CD4-positive, alpha-beta T cell (primary cell): ENCODE results near the gene ADAM23. TPM values are rescaled to one million over a fixed set of nuclear protein-coding genes. Genes with fewer than 3 reads are reported as not detected.

Source experiments
- ATAC-seq: fragments of 200-7000 bp; cut with Tn5 transposase; one replicate; pipeline ENCODE4 v1.10.0; 2022; ENCODE audit warnings: mild to moderate bottlenecking; ENCODE audit not compliant: poor library complexity
- CTCF ChIA-PET: fragments of 350-600 bp; sonication (Branson Sonifier 250); formaldehyde crosslinking; loops from one replicate; lab custom pipeline; 2021; ENCODE audit warnings: antibody characterized with exemption, inconsistent platforms; lab: Charles Lee
- POLR2A ChIA-PET: fragments of 350-600 bp; sonication (Branson Sonifier 250); formaldehyde crosslinking; loops from one replicate; lab custom pipeline; 2021; ENCODE audit warnings: antibody characterized with exemption, inconsistent platforms; lab: Charles Lee
- DNase-seq, 14 experiments: peaks; one replicate each; pipeline ENCODE4 v3.0.0-alpha.2; 2013 to 2020; ENCODE audit warnings: mixed read lengths in 2 of 14
- H3K27ac ChIP-seq, 2 donors: one replicate each; pipeline versions ENCODE4 v1.5.1 to v1.7.0; 2013; ENCODE audit warnings: low read length in 2 of 2, low read depth in 1 of 2, mild to moderate bottlenecking in 1 of 2
- H3K27me3 ChIP-seq, 2 experiments: 1 replicate in 1 of 2; 2 replicates in 1 of 2; pipeline versions ENCODE4 v1.6.1 to v1.7.0; 2013; ENCODE audit warnings: low read length in 2 of 2, control low read depth in 1 of 2, mild to moderate bottlenecking in 1 of 2, moderate library complexity in 1 of 2; ENCODE audit not compliant: insufficient read depth in 2 of 2, control insufficient read depth in 1 of 2
- H3K36me3 ChIP-seq: one replicate; pipeline ENCODE4 v1.6.1; 2013; ENCODE audit warnings: low read length, control low read depth; ENCODE audit not compliant: insufficient read depth
- H3K4me1 ChIP-seq: one replicate; pipeline ENCODE4 v1.6.1; 2013; ENCODE audit warnings: low read length, control low read depth; ENCODE audit not compliant: insufficient read depth
- H3K4me3 ChIP-seq: one replicate; pipeline ENCODE4 v1.5.1; 2013; ENCODE audit warnings: mild to moderate bottlenecking, low read length, moderate library complexity
- H3K9me3 ChIP-seq, 2 experiments: 1 replicate in 1 of 2; 2 replicates in 1 of 2; pipeline versions ENCODE4 v1.6.1 to v1.7.0; 2013; ENCODE audit warnings: low read length in 2 of 2, mild to moderate bottlenecking in 2 of 2, control low read depth in 1 of 2, moderate library complexity in 1 of 2; ENCODE audit not compliant: control insufficient read depth in 1 of 2, insufficient read depth in 1 of 2
- H3K27ac Mint-ChIP-seq: one replicate; pipeline ENCODE4 v1.8.0; 2020; ENCODE audit warnings: mixed read lengths
- H3K27me3 Mint-ChIP-seq: one replicate; pipeline ENCODE4 v1.8.0; 2021; ENCODE audit warnings: mixed read lengths
- H3K36me3 Mint-ChIP-seq: one replicate; pipeline ENCODE4 v1.8.0; 2021; ENCODE audit warnings: low read depth, mixed read lengths
- H3K4me1 Mint-ChIP-seq: one replicate; pipeline ENCODE4 v1.8.0; 2021; ENCODE audit warnings: low read depth, mixed read lengths
- H3K4me3 Mint-ChIP-seq: one replicate; pipeline ENCODE4 v1.8.0; 2020; ENCODE audit warnings: mild to moderate bottlenecking, mixed read lengths
- H3K9me3 Mint-ChIP-seq: one replicate; pipeline ENCODE4 v1.8.0; 2020; ENCODE audit warnings: mixed read lengths
- intact Hi-C, 2 experiments: fragments of 100-400 bp; cut with DNase I in 1 of 2; cut with micrococcal nuclease in 1 of 2; formaldehyde crosslinking; loops; one replicate each; pipeline versions ENCODE4 v1.15.1 to v1.9.0; 2023 to 2025; cut with DNase I, micrococcal nuclease
- total RNA-seq, 174 experiments: library from RNA in 2 of 174; stranded (reverse) in 2 of 174; gene quantifications; one replicate each; pipeline ENCODE4 v1.2.3 and lab custom pipeline; 2021 to 2026
- TF ChIP-seq, protein P1 (sequence below): fragments of 200-600 bp; IDR thresholded peaks from one replicate; pipeline ENCODE4 v1.8.0; 2022; ENCODE audit warnings: antibody characterized with exemption, mild to moderate bottlenecking

The ADAM23 gene
- total RNA-seq, 2 experiments from 2014 or later = 6.3 to 7.7 TPM

DNA sequence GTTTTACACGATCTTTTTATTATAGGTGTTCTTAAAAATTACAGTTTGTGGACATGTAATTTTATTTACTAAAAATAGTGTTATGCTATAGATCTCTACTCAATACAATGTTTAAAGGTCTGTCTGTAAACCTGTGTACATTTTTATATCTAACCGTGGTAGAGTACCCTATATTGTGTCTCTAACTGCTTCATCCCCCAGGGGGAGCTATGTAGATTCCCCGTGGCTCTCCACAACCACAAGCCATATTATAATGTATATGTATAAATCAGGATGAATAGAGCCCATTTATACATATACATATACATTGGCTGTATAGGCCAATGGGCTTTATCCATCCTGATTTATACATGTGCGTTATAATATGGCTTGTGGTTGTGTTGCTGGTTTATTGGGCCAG is 59.4 kb downstream of the ADAM23 start:
- H3K27ac Mint-ChIP-seq = no peak overlapping the region
- Histone ChIP-seq H3K9me3 (no peaks in the 10 kb centered on the region), H3K27ac (no peak overlapping the region), H3K4me1 (no peaks in the 10 kb centered on the region), H3K27me3 (no peaks in the 10 kb centered on the region), H3K36me3 (no peaks in the 10 kb centered on the region), H3K4me3 (no peak overlapping the region)
- intact Hi-C loops = no loop called here
- no peaks in the 10 kb centered on the region for H3K9me3 Mint-ChIP-seq
- H3K27me3 Mint-ChIP-seq = no peaks in the 10 kb centered on the region
- peaks cover 6% of the 10 kb centered on the region for H3K4me1 Mint-ChIP-seq
- DNase-seq (no peak), ATAC-seq (peak; percentile 61)
- no peaks in the 10 kb centered on the region for H3K36me3 Mint-ChIP-seq
- POLR2A ChIA-PET = no interaction called here
- TF ChIP-seq, protein P1, sequence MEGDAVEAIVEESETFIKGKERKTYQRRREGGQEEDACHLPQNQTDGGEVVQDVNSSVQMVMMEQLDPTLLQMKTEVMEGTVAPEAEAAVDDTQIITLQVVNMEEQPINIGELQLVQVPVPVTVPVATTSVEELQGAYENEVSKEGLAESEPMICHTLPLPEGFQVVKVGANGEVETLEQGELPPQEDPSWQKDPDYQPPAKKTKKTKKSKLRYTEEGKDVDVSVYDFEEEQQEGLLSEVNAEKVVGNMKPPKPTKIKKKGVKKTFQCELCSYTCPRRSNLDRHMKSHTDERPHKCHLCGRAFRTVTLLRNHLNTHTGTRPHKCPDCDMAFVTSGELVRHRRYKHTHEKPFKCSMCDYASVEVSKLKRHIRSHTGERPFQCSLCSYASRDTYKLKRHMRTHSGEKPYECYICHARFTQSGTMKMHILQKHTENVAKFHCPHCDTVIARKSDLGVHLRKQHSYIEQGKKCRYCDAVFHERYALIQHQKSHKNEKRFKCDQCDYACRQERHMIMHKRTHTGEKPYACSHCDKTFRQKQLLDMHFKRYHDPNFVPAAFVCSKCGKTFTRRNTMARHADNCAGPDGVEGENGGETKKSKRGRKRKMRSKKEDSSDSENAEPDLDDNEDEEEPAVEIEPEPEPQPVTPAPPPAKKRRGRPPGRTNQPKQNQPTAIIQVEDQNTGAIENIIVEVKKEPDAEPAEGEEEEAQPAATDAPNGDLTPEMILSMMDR = peak; percentile 21
- H3K4me3 Mint-ChIP-seq = no peak overlapping the region
- CTCF ChIA-PET = interaction anchor here (0.6 kb wide), 1 partner anchor 123 kb away, joined by 3 read pairs; no protein-coding TSS in a partner anchor

DNA sequence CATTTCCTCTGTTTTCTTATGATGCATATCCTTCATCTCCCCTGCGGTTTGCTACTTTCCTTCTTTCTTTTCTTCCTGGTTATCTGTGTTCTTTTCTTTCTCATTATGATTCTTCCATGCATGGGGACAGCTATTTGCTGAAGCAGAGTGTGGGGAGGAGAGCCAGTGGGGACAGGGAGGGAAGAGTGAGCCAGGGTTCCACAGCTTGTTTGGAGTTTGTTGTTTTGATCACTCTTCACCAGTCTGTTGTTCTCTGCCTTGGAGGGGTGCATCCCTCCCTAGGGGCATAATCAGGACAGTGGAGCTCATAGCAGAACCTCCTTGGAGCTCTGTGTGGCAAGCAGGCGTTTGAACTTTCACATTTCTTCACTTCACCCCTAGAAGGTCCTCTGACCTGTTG is 68.0 kb downstream of the ADAM23 start:
- Histone ChIP-seq H3K27ac (no peak overlapping the region), H3K4me1 (no peaks in the 10 kb centered on the region), H3K36me3 (no peaks in the 10 kb centered on the region), H3K9me3 (no peaks in the 10 kb centered on the region), H3K27me3 (no peaks in the 10 kb centered on the region), H3K4me3 (no peak overlapping the region)
- ATAC-seq (no peak), DNase-seq (no peak)
- ChIA-PET CTCF (no interaction called here), POLR2A (no interaction called here)
- intact Hi-C loops = no loop called here
- Mint-ChIP-seq H3K27ac (no peak overlapping the region), H3K36me3 (no peaks in the 10 kb centered on the region), H3K4me1 (peaks cover 16% of the 10 kb centered on the region), H3K27me3 (peaks cover 7% of the 10 kb centered on the region), H3K9me3 (no peaks in the 10 kb centered on the region), H3K4me3 (no peak overlapping the region)
- TF ChIP-seq, protein P1 = no peak

DNA sequence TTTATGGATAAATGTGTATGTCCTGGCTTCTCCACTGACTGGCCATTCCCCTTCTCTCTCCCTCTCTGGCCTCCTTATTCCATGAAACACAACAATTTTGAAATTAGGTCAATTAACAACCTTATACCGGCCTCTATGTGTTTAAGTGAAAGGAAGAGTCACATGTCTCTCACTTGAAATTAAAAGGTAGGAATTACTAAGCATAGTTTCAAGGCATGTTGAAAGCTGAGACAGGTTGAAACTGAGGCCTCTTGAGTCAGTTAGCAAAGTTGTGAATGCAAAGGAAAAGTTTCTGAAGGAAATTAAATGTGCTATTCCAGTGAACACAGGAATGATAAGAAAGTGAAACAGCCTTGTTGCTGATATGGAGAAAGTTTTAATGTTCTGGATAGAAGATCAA is 69.7 kb downstream of the ADAM23 start:
- Histone ChIP-seq H3K4me1 (no peaks in the 10 kb centered on the region), H3K9me3 (no peaks in the 10 kb centered on the region), H3K27ac (no peak overlapping the region), H3K36me3 (no peaks in the 10 kb centered on the region), H3K4me3 (no peak overlapping the region), H3K27me3 (no peaks in the 10 kb centered on the region)
- Mint-ChIP-seq H3K27ac (no peak overlapping the region), H3K4me3 (no peak overlapping the region), H3K27me3 (peaks cover 7% of the 10 kb centered on the region), H3K9me3 (no peaks in the 10 kb centered on the region), H3K36me3 (no peaks in the 10 kb centered on the region), H3K4me1 (peaks cover 16% of the 10 kb centered on the region)
- POLR2A ChIA-PET = no interaction called here
- CTCF ChIA-PET = no interaction called here
- ATAC-seq (no peak), DNase-seq (no peak)
- TF ChIP-seq, protein P1 = no peak
- intact Hi-C loops = no loop called here
